ENCODE data around the gene ENDOG.

The ENDOG gene

GRCh38 chr9:128818099-128818838 is at the start of gene ENDOG:
Gene ENDOG, plus strand, starts transcription at chr9:128818500. Its CDS starts 185 bp downstream, at chr9:128818685.
- peak; percentile 100 for DNase-seq (ENCODE audit: low spot score)
- ChIA-PET CTCF (interaction anchor here (0.6 to 1.6 kb wide), 26 partner anchors 9 to 459 kb away, joined by 3 to 12 read pairs (median 5); partner anchors contain the start of genes PKN3, SPOUT1 and ZDHHC12), POLR2A (ENCODE audit: low non-redundant PET) (interaction anchor here (0.6 to 1.0 kb wide), 8 partner anchors 12 to 118 kb away, joined by 3 to 11 read pairs (median 5); partner anchors contain the start of gene SPOUT1)
- H3K27ac ChIP-seq, result peak within 1 kb of the TSS; percentile 87
- TF ChIP-seq CTCF (conservative IDR thresholded peaks at IDR 0.05; ENCODE audit: low read depth), result peak; percentile 100

GRCh38 chr9:128768606-128769005 is 49.7 kb upstream of the ENDOG start:
- POLR2A ChIA-PET (ENCODE audit: low non-redundant PET), result interaction anchor here (0.6 kb wide), 1 partner anchor 281 kb away, joined by 3 read pairs; no protein-coding TSS in a partner anchor
- peak overlapping the region; percentile 18; the same call in 1 of the 2 replicates for H3K27ac ChIP-seq
- DNase-seq (ENCODE audit: low spot score), result no peak
- CTCF ChIA-PET, result interaction anchor here (0.5 to 0.6 kb wide), 4 partner anchors 18 to 1659 kb away, joined by 3 to 8 read pairs (median 3); no protein-coding TSS in a partner anchor
- no peak for TF ChIP-seq CTCF (conservative IDR thresholded peaks at IDR 0.05; ENCODE audit: low read depth)

- TF ChIP-seq CTCF (conservative IDR thresholded peaks at IDR 0.05; ENCODE audit: low read depth), result no peak
- CTCF ChIA-PET, result interaction anchor here (1.2 to 1.3 kb wide), 2 partner anchors 37 to 47 kb away, joined by 3 to 6 read pairs; no protein-coding TSS in a partner anchor
- H3K27ac ChIP-seq, result peak overlapping the region; percentile 91
- DNase-seq (ENCODE audit: low spot score), result no peak
- POLR2A ChIA-PET (ENCODE audit: low non-redundant PET), result interaction anchor here (0.7 kb wide), 1 partner anchor 19 kb away, joined by 4 read pairs; no protein-coding TSS in a partner anchor
These were observed 47.8 kb upstream of the ENDOG start for GRCh38 chr9:128770286-128771030.

- POLR2A ChIA-PET (ENCODE audit: low non-redundant PET), result interaction anchor here (0.7 kb wide), 1 partner anchor 18 kb away, joined by 4 read pairs; no protein-coding TSS in a partner anchor
These were observed 47.1 kb upstream of the ENDOG start for GRCh38 chr9:128771094-128771721.

GRCh38 chr9:128771745-128772519 is 46.4 kb upstream of the ENDOG start, which contains the start of gene ZER1:
Gene ZER1, minus strand, starts transcription at chr9:128771927. Its CDS starts 16,362 bp downstream, at chr9:128755565.
- ChIA-PET POLR2A (ENCODE audit: low non-redundant PET) (interaction anchor here (0.5 to 0.8 kb wide), 3 partner anchors 46 to 991 kb away, joined by 3 to 12 read pairs (median 9); partner anchors contain the start of gene ENDOG), CTCF (interaction anchor here (0.7 to 1.3 kb wide), 2 partner anchors 46 to 312 kb away, joined by 6 read pairs; no protein-coding TSS in a partner anchor)
- TF ChIP-seq CTCF (conservative IDR thresholded peaks at IDR 0.05; ENCODE audit: low read depth), result no peak
- DNase-seq (ENCODE audit: low spot score), result peak; percentile 100
- peak within 1 kb of the TSS; percentile 91 for H3K27ac ChIP-seq

More at GRCh38 chr9:128771094-128771721, 47.1 kb upstream of the ENDOG start:
- no peak for DNase-seq (ENCODE audit: low spot score)
- no peak for TF ChIP-seq CTCF (conservative IDR thresholded peaks at IDR 0.05; ENCODE audit: low read depth)
- peak overlapping the region; percentile 91 for H3K27ac ChIP-seq
- CTCF ChIA-PET, result interaction anchor here (1.2 to 1.3 kb wide), 2 partner anchors 38 to 47 kb away, joined by 3 to 6 read pairs; no protein-coding TSS in a partner anchor
